SK-MEL-5 (cell line): ENCODE measurements around the gene HTR7. TPM values are rescaled to one million over a fixed set of nuclear protein-coding genes. Genes with fewer than 3 reads are reported as not detected.
"Not testable (repeated sequence)": the region's sequence is repeated elsewhere in the genome, so short reads cannot be mapped to it uniquely, and the experiment has no call there.

ENCODE experiments used
- DNase-seq: peaks from one replicate; pipeline ENCODE4 v3.0.0-alpha.2; 2016; ENCODE audit warnings: low read depth, low spot score
- in situ Hi-C: cut with HindIII; loops from 2 replicates; pipeline ENCODE4 v1.10.0; 2016; ENCODE audit warnings: low sequenced_read_pairs, high pct_unique_total_duplicates, low pct_unique_long_range_greater_than_20kb
- total RNA-seq: library from RNA; depleted of rRNA; stranded (reverse); fragments of >200 nt; shearing (Covaris generic); gene quantifications from 2 replicates; pipeline ENCODE4 v1.2.3, GENCODE V29; 2014

HTR7 gene
- total RNA-seq, 1 experiment from 2014 or later: 1.6 TPM

- peak; percentile 54 for DNase-seq
- in situ Hi-C loops: no loop called here
Observed at GRCh38 chr10:90865401-90865800, 7.6 kb upstream of the HTR7 start.

GRCh38 chr10:90862908-90863514 lies 5.2 kb upstream of the HTR7 start:
- in situ Hi-C loops: no loop called here
- peak; percentile 58 for DNase-seq

GRCh38 chr10:90860790-90861189 lies 3.0 kb upstream of the HTR7 start:
- in situ Hi-C loops: no loop called here

GRCh38 chr10:90859321-90859751 lies 1.5 kb upstream of the HTR7 start:
- in situ Hi-C loops: no loop called here
- DNase-seq: peak; percentile 56

More at GRCh38 chr10:90860790-90861189, 3.0 kb upstream of the HTR7 start:
- no peak for DNase-seq

GRCh38 chr10:90858461-90858968 lies 676 bp upstream of the HTR7 start:
- in situ Hi-C loops: no loop called here
- DNase-seq: no peak

GRCh38 chr10:90856964-90857634 lies 740 bp downstream of the HTR7 start:
- DNase-seq: no peak
- in situ Hi-C loops: no loop called here

- DNase-seq: no peak
- in situ Hi-C loops: no loop called here
Observed at GRCh38 chr10:90856261-90856660, 1.6 kb downstream of the HTR7 start.

GRCh38 chr10:90855126-90855525 lies 2.7 kb downstream of the HTR7 start:
- DNase-seq: no peak
- in situ Hi-C loops: no loop called here

- in situ Hi-C loops: no loop called here
- DNase-seq: no peak
Observed at GRCh38 chr10:90849956-90850749, 7.7 kb downstream of the HTR7 start.

- no peak for DNase-seq
- in situ Hi-C loops: no loop called here
Observed at GRCh38 chr10:90847436-90847835, 10.4 kb downstream of the HTR7 start.

GRCh38 chr10:90846746-90847145 lies 11.1 kb downstream of the HTR7 start:
- in situ Hi-C loops: no loop called here
- DNase-seq: no peak

GRCh38 chr10:90845726-90846125 lies 12.1 kb downstream of the HTR7 start:
- no peak for DNase-seq
- in situ Hi-C loops: no loop called here

GRCh38 chr10:90842725-90843124 lies 15.1 kb downstream of the HTR7 start:
- in situ Hi-C loops: no loop called here
- DNase-seq: no peak

GRCh38 chr10:90837486-90837885 lies 20.4 kb downstream of the HTR7 start:
- DNase-seq: no peak
- in situ Hi-C loops: no loop called here

GRCh38 chr10:90834326-90834725 lies 23.5 kb downstream of the HTR7 start:
- in situ Hi-C loops: no loop called here
- no peak for DNase-seq

GRCh38 chr10:90832111-90832510 lies 25.7 kb downstream of the HTR7 start:
- in situ Hi-C loops: no loop called here
- no peak for DNase-seq

GRCh38 chr10:90822508-90822907 lies 35.3 kb downstream of the HTR7 start:
- DNase-seq: no peak
- in situ Hi-C loops: no loop called here

- DNase-seq, in situ Hi-C loops: not testable (repeated sequence)
Observed at GRCh38 chr10:90821864-90822263, 36.0 kb downstream of the HTR7 start.
